Adipose tissue (tissue), 3 donors: ENCODE data around the gene UCK1. TPM values are rescaled to one million over a fixed set of nuclear protein-coding genes. Genes with fewer than 3 reads are reported as not detected.

Experiments used
- H3K27ac ChIP-seq: one replicate; pipeline ENCODE4 v1.5.1; 2013; ENCODE audit warnings: low read depth, low read length
- WGBS, 3 donors: extraction: QIAGEN DNeasy Blood & Tissue Kit; methylation state at CpG; one replicate each; pipeline ENCODE4 v1.1.7; 2013; 5-methylcytosine and 5-hydroxymethylcytosine counted together
- polyA plus RNA-seq, 3 donors: library from polyadenylated mRNA; stranded (reverse); fragments of 200-250 nt; gene quantifications; one replicate each; pipeline ENCODE4 v1.2.3, GENCODE V29; 2013
- donor health status: healthy with polysubstance abuse.
- donor health status: Bipolar disorder and iron deficiency.
- donor health status: healthy.

The UCK1 gene
- polyA plus RNA-seq: 10 to 100 TPM; 25.1 to 25.4 (median 25.2) TPM

DNA sequence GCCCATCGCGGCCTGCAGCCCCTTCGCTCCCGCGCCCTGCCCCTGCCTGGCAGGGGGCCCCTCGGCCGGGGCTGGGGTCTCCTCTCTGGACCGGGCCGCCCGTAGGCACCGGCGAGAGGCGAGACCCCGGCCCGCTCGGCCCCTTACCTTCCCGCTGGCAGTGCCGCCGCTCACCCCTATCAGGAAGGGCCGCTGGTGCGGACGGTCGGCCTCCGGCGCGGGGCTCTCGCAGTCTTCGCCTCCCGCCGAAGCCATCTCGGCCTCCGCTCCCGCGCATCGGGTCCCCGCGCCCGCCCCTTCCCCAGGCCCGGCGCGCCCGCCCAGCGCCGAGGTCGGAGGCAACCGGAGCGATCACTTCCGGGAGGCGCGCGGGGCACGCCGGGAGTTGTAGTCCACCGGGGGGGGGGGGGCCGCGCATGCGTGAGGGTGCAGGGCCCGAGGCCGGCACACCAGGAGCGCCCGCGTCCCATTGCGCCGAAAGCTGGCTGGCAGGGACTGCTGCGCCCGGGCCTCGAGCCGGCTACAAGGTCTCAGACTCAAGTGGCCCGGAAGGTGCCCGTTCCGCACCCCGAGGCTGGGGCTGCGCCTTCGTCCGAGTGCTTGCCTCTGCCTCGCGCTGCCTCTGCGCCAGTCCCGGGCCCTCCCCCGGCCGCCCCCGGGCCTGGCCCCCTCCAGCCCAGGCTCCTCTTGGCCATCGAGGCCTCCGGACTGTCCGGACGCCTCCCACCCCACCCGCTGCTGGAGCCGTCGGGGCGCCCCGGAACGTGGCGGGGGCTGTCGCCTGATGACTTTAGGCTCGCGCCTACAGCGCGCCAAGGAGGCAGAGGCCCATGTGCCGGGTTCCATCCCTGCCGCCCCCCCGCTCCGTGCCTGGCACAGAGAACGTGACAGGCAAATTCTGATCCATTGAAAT, at the start of gene UCK1:
Gene UCK1, minus strand, starts transcription at position 344 of the 913 bp plus-strand sequence. Its CDS starts 89 bp downstream, at position 255.
- 7 to 12% (median 8%) methylated on average over 74 to 103 of the region's 103 CpGs for WGBS, 3 donors
- no peak within 1 kb of the TSS for H3K27ac ChIP-seq

GRCh38 chr9:131580358-131580757, 49.3 kb upstream of the UCK1 start:
- H3K27ac ChIP-seq: no peak overlapping the region
- WGBS, 3 donors: 93 to 94% (median 94%) methylated on average over 9 of the region's 9 CpGs

GRCh38 chr9:131579789-131580211, 48.7 kb upstream of the UCK1 start:
- no peak overlapping the region for H3K27ac ChIP-seq
- WGBS, 3 donors: 78 to 92% (median 84%) methylated on average over 7 to 8 of the region's 8 CpGs

DNA sequence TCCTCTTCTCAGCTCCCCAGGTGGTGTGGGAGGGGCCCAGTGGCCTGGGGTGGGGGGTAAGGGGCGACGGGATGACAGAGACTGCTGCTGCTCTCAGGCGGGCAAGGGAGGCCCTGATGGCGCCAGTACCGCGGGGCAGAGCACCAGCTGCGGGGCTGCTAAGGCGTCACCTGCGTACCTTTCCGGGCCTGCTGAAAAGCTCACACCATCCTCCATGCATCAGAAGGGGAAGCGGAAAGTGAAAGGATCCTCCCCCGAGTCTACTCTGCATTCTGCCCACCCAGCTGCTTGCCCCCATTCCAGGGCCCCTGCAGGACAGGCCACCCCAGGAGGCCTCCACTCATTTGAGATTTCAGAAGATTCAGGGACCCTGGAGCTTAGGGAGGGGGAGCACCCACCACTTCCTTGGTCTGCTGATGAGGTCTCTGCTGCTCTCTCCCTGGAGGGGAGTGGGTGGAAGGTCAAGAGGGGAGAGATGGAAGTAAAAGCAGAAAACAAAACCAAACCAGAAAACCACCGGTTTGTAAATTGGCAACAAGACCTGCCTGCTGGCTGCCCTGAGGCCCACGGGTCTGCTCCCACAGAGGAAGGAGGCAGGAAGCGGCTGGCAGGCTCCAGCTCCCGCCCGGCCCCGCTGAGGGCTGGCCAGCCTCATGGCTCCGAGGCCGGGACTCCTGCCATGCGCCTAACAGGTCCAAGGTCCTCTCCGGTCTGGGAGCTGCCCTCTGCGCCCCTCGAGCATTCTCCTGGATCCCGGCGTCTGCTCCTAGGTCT, 47.9 kb upstream of the UCK1 start:
- WGBS, 3 donors: 41 to 73% (median 49%) methylated on average over 20 to 26 of the region's 26 CpGs
- no peak overlapping the region for H3K27ac ChIP-seq

DNA sequence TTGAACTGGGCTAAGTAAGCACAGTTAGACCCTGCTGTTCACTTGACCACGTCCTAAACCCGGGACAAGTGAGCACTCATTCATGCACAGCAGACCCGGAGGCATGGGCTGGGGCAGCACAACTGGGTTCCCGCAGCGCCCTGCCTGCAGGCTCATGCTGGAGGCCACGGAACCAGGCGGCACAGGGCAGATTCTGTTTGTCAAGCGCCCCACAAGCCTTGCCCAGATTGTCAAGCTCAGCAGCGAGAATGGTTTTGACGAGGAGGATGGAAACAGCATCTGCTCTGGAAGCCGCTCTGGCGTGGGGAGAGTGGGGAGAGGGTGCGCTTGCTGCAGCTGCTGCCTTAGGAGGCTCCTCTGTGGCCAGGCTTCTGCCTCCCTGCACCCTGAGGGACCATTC, 47.0 kb upstream of the UCK1 start:
- no peak overlapping the region for H3K27ac ChIP-seq
- WGBS, 3 donors: 83 to 91% (median 91%) methylated on average over 13 of the region's 13 CpGs

- WGBS, 3 donors: 84 to 86% (median 84%) methylated on average over 25 of the region's 25 CpGs
Measured at GRCh38 chr9:131577005-131578000, 46.2 kb upstream of the UCK1 start.

DNA sequence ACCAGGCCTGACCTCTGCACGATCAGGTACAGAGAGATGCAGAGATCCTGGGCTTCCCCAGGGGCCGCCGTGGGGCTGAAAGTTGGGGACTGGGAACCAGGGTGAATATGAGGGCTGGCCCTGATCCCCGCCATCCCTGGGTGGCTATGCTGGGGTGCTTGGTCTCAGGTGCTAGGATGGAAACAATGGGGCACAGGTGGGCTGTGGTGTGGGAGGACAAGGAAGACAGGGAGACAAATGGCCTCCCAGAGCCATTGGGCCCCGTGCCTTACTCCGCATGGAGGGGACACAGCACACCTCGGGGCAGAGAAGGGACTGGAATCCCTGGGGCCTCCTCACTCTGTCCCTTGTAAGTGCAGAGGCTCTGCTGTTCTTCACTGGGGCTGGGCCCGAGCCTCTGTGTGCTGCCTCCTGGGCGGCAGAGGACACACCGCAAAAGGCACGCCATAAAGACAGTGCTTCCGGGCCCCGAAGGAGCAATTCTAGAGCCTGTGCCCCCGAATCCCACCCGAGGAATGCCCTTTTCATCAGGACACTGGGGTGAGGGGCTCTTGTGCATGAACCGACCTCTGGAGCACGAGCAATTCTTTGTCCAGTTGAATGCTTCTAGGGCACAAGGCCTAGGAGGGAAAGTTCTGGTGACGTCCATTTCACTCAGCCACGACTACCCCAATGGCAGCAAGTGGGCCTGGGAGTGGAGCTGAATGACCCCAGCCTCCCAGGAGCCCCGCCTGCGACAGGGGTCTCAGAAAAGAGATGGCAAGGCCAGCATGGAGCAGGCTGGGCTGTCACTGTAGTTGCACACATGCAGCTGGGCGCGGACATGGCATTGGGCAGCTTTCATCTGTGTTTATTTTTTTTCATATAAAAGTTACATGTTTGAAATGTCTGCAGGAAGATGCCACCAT, 45.1 kb upstream of the UCK1 start:
- H3K27ac ChIP-seq: no peak overlapping the region
- WGBS, 3 donors: 94 to 96% (median 95%) methylated on average over 23 of the region's 23 CpGs

More at GRCh38 chr9:131577005-131578000, 46.2 kb upstream of the UCK1 start:
- no peak overlapping the region for H3K27ac ChIP-seq

- H3K27ac ChIP-seq: no peak overlapping the region
- 88 to 90% (median 90%) methylated on average over 17 of the region's 17 CpGs for WGBS, 3 donors
Measured at GRCh38 chr9:131574730-131575640, 43.9 kb upstream of the UCK1 start.

- 94 to 96% (median 95%) methylated on average over 8 of the region's 8 CpGs for WGBS, 3 donors
- H3K27ac ChIP-seq: no peak overlapping the region
Measured at GRCh38 chr9:131567910-131568309, 36.8 kb upstream of the UCK1 start.

- 95 to 98% (median 98%) methylated on average over 3 of the region's 3 CpGs for WGBS, 3 donors
- H3K27ac ChIP-seq: no peak overlapping the region
Measured at GRCh38 chr9:131566158-131566557, 35.1 kb upstream of the UCK1 start.

GRCh38 chr9:131565369-131565768, 34.3 kb upstream of the UCK1 start:
- 92 to 95% (median 93%) methylated on average over 5 of the region's 5 CpGs for WGBS, 3 donors
- H3K27ac ChIP-seq: no peak overlapping the region

DNA sequence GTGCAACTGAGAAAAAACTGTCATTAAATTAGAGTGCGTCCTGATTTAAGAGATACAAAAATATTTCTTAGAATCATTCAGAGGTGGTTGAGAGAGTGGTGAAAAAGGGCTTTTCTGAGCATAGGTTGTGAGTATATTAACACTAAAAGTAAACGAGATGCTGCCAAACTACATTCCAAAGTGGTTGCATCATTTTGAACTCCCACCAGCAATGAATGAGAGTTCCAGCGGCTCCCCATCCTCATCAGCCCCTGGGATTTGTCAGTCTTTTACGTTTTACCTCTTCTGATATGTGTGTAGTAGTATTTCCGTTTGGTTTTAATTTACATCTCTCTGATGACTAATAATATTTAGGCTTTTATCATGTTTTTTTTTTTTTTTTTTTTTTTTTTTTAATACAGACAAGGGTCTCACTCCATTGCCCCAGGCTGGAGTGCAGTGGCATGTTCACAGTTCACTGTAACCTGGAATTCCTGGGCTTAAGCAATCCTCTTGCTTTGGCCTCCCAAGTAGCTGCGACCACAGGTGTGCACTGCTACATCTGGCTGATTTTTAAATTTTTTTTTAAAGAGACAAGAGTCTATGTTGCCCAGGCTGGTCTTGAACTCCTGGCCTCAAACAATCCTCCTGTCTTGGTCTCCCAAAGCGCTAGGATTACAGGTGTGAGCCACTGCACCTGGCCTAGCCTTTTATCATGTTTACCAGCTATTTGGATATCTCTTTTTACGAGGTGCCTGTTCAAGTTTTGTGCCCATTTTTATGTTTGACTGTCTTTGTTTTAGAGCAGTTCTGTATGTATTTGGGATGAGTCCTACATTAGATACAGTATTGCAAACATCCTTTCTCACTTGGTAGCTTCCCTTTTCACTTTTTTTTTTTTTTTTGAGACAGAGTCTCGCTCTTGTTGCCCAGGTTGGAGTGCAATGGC, 31.2 kb upstream of the UCK1 start:
- no peak overlapping the region for H3K27ac ChIP-seq
- WGBS, 3 donors: 65 to 72% (median 67%) methylated on average over 9 of the region's 9 CpGs

DNA sequence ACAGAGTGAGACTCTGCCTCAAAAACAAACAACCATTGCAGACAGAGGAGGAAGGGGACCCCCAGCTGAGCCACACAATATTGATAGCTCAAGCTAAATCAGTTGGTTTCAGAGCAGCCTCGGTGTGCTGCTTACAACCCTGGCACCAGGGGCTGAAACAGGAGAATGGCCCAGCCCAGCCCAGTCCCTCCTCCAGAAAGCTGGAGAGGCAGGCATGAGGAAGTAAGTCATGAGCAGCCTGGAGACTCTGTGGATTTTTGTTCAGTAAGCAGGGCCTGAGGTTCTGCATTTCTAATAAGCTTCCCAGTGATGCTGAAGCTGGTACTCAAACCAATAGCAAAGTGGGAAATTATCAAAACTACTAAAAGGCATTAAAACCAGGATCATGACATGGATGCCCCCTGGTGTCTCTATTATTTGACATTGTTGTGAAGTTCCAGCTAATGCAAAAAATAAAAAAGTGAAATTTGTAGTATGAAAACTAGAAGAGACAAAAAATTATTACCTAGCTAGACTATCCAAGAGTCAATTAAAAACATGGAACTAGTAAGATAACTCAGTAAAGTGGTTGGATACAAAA, 28.4 kb upstream of the UCK1 start:
- H3K27ac ChIP-seq: no peak overlapping the region
- 73 to 77% (median 75%) methylated on average over 1 of the region's 1 CpG for WGBS, 3 donors

DNA sequence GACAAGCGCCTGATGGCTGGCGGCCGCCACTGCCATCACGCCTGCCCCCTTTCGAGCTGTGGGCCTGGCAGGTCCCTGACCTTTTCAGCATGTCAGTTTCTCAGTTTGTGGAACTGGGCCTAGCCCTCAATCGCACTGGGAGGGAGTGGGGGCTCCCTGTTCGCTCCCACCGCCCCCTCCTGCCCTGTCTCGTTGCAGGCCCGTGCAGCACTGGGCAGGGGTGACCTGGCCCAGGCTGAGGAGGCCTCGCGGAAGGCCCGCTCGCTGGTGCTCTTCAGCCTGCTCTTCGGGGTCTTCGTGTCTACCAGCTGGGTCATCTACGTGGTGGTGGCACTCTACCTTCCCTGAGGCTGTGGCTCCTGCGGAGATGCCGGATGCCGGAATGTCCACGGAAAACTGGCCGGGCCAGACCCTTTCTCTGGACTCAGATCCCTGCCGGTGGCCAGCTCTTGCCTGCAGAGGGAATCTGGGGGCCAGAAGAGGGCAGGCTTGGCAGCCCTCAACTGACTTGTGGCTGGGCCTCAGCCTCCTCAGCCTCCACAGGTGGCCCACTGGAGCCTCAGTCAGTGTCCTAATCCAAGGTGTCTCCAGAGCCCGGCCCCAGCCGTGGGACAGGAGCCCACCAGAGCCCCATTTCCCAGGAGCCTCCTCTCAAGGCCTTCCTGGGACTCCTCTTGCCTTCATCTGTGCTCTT, 26.9 kb upstream of the UCK1 start:
- WGBS, 3 donors: 93 to 95% (median 95%) methylated on average over 23 to 25 of the region's 25 CpGs
- no peak overlapping the region for H3K27ac ChIP-seq
